ENCODE measurements around the gene SLC15A5.

- TF ChIP-seq POLR2AphosphoS5 (IDR thresholded peaks at IDR 0.05; ENCODE audit: insufficient read depth in 1 of 2, low read depth in 1 of 2) (no peak), POLR2A (IDR thresholded peaks at IDR 0.05) (no peak)
- TF ChIP-seq, protein P1, sequence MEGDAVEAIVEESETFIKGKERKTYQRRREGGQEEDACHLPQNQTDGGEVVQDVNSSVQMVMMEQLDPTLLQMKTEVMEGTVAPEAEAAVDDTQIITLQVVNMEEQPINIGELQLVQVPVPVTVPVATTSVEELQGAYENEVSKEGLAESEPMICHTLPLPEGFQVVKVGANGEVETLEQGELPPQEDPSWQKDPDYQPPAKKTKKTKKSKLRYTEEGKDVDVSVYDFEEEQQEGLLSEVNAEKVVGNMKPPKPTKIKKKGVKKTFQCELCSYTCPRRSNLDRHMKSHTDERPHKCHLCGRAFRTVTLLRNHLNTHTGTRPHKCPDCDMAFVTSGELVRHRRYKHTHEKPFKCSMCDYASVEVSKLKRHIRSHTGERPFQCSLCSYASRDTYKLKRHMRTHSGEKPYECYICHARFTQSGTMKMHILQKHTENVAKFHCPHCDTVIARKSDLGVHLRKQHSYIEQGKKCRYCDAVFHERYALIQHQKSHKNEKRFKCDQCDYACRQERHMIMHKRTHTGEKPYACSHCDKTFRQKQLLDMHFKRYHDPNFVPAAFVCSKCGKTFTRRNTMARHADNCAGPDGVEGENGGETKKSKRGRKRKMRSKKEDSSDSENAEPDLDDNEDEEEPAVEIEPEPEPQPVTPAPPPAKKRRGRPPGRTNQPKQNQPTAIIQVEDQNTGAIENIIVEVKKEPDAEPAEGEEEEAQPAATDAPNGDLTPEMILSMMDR (IDR thresholded peaks at IDR 0.05) = no peak
Measured at GRCh38 chr12:16297521-16297920, 20.0 kb upstream of the SLC15A5 start.

Data from vagina (tissue), 2 donors.